HepG2 (cell line): ENCODE measurements around the gene RRM2. TPM values are rescaled to one million over a fixed set of nuclear protein-coding genes. Genes with fewer than 3 reads are reported as not detected.

Experiments
- GABPB1 ChIP-seq: IDR thresholded peaks from 2 replicates; pipeline ENCODE4 v1.6.1; 2016; ENCODE audit warnings: mild to moderate bottlenecking, missing genetic modification reagents, moderate library complexity, missing compliant biosample characterization
- U2AF1 ChIP-seq: fragments of 200-400 bp; formaldehyde crosslinking; optimal IDR thresholded peaks from 2 replicates; pipeline ENCODE3; 2017; ENCODE audit warnings: mild to moderate bottlenecking, low read depth, low read length
- ZBTB1 ChIP-seq: sonication (generic); formaldehyde crosslinking; IDR thresholded peaks from 2 replicates; pipeline ENCODE4 v1.4.0; 2020; ENCODE audit warnings: missing genetic modification reagents, borderline replicate concordance
- ZC3H13 ChIP-seq: sonication (generic); formaldehyde crosslinking; IDR thresholded peaks from 2 replicates; pipeline ENCODE4 v1.8.1; 2023; ENCODE audit warnings: mild to moderate bottlenecking, missing genetic modification reagents, moderate library complexity
- polyA plus RNA-seq, 8 experiments: library from polyadenylated mRNA; depleted of rRNA in 3 of 8; stranded (reverse) in 7 of 8; unstranded in 1 of 8; fragments of >200 nt; fragmentation: Illumina TruSeq in 4 of 8; extraction: Trizol in 4 of 8; gene quantifications; 2 replicates each; pipeline versions ENCODE4 v1.2.1 to v1.2.3, GENCODE V29; 2011 to 2016; ENCODE audit warnings: low read depth in 4 of 8, missing spikeins in 1 of 8, mixed read lengths in 1 of 8; ENCODE audit not compliant: insufficient read depth in 1 of 8
- total RNA-seq, 5 experiments: library from RNA; depleted of rRNA; stranded (reverse); fragments of >200 nt; fragmentation: Illumina TruSeq; extraction: Trizol; gene quantifications; 2 replicates each; pipeline ENCODE4 v1.2.3, GENCODE V29; 2016; ENCODE audit warnings: low read depth in 1 of 5
- TF ChIP-seq, protein P1 (sequence below): sonication (generic); formaldehyde crosslinking; IDR thresholded peaks from 2 replicates; pipeline ENCODE4 v1.5.0; 2020; ENCODE audit warnings: mild to moderate bottlenecking, missing genetic modification reagents, borderline replicate concordance
- TF ChIP-seq, protein P2 (sequence below): sonication (generic); formaldehyde crosslinking; IDR thresholded peaks from 2 replicates; pipeline ENCODE4 v1.5.1; 2020; ENCODE audit warnings: mild to moderate bottlenecking, moderate library complexity, missing genetic modification reagents
- TF ChIP-seq, protein P3 (sequence below): sonication (generic); formaldehyde crosslinking; IDR thresholded peaks from 2 replicates; pipeline ENCODE4 v1.4.0; 2020; ENCODE audit warnings: mild to moderate bottlenecking, missing genetic modification reagents
- TF ChIP-seq, protein P4 (sequence below): IDR thresholded peaks from 2 replicates; pipeline ENCODE4 v1.6.1; 2018; ENCODE audit warnings: missing genetic modification reagents
- TF ChIP-seq, protein P5 (sequence below): sonication (generic); formaldehyde crosslinking; IDR thresholded peaks from 2 replicates; pipeline ENCODE4 v1.5.1; 2020; ENCODE audit warnings: missing genetic modification reagents, mild to moderate bottlenecking, borderline replicate concordance

RRM2 gene
- total and polyA plus RNA-seq, 2 of the 13 experiments (the other 11 are each of a cell fraction or from before 2014, with no cell fraction given): 31.3 to 150 TPM

DNA sequence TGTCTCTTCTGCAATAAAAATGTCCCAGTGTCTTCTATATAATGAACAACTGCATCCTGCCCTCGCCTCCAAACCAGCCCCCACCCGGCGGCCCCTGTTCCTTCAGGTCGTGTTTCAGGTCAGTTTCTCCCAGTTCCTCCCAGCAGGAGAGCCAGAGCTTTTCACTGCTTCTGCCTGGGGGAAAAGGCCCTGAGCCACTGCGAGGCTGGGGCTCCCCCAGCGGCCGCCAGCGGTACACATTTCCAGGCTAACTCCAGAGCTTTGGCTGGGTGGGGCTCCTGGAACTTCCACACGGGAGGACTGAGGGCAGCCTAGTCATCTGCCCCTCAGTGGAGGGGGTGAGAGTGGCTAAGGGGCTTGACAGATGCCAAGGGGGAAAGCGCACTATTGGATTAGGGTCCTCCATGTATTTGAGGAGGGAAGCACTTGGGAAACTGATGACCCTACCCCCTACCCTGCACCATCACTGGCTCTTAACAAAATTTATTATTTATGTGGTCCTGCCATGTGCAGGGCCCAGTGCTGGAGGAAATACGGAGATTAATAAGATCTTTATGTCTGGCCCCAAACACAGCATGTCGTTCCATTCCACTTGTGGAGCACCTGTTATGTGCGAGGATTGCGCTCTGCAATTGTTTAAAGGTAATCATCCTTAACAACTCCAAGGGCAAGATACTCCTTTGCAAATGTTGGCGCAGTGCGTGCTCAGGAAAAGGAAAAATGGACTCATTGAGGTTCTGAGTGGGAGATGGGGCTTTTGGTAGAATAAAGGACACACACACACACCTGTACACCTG lies 25.0 kb upstream of the RRM2 start (continued):
- TF ChIP-seq, protein P1, sequence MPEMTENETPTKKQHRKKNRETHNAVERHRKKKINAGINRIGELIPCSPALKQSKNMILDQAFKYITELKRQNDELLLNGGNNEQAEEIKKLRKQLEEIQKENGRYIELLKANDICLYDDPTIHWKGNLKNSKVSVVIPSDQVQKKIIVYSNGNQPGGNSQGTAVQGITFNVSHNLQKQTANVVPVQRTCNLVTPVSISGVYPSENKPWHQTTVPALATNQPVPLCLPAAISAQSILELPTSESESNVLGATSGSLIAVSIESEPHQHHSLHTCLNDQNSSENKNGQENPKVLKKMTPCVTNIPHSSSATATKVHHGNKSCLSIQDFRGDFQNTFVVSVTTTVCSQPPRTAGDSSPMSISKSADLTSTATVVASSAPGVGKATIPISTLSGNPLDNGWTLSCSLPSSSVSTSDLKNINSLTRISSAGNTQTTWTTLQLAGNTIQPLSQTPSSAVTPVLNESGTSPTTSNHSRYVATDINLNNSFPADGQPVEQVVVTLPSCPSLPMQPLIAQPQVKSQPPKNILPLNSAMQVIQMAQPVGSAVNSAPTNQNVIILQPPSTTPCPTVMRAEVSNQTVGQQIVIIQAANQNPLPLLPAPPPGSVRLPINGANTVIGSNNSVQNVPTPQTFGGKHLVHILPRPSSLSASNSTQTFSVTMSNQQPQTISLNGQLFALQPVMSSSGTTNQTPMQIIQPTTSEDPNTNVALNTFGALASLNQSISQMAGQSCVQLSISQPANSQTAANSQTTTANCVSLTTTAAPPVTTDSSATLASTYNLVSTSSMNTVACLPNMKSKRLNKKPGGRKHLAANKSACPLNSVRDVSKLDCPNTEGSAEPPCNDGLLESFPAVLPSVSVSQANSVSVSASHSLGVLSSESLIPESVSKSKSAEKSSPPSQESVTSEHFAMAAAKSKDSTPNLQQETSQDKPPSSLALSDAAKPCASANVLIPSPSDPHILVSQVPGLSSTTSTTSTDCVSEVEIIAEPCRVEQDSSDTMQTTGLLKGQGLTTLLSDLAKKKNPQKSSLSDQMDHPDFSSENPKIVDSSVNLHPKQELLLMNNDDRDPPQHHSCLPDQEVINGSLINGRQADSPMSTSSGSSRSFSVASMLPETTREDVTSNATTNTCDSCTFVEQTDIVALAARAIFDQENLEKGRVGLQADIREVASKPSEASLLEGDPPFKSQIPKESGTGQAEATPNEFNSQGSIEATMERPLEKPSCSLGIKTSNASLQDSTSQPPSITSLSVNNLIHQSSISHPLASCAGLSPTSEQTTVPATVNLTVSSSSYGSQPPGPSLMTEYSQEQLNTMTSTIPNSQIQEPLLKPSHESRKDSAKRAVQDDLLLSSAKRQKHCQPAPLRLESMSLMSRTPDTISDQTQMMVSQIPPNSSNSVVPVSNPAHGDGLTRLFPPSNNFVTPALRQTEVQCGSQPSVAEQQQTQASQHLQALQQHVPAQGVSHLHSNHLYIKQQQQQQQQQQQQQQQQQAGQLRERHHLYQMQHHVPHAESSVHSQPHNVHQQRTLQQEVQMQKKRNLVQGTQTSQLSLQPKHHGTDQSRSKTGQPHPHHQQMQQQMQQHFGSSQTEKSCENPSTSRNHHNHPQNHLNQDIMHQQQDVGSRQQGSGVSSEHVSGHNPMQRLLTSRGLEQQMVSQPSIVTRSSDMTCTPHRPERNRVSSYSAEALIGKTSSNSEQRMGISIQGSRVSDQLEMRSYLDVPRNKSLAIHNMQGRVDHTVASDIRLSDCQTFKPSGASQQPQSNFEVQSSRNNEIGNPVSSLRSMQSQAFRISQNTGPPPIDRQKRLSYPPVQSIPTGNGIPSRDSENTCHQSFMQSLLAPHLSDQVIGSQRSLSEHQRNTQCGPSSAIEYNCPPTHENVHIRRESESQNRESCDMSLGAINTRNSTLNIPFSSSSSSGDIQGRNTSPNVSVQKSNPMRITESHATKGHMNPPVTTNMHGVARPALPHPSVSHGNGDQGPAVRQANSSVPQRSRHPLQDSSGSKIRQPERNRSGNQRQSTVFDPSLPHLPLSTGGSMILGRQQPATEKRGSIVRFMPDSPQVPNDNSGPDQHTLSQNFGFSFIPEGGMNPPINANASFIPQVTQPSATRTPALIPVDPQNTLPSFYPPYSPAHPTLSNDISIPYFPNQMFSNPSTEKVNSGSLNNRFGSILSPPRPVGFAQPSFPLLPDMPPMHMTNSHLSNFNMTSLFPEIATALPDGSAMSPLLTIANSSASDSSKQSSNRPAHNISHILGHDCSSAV (CRISPR knock-in tag): no peak
- TF ChIP-seq ZC3H13 (CRISPR knock-in tag): no peak
- no peak for TF ChIP-seq GABPB1 (CRISPR knock-in tag)
- no peak for TF ChIP-seq ZBTB1
- TF ChIP-seq U2AF1: no peak
- TF ChIP-seq, protein P2, sequence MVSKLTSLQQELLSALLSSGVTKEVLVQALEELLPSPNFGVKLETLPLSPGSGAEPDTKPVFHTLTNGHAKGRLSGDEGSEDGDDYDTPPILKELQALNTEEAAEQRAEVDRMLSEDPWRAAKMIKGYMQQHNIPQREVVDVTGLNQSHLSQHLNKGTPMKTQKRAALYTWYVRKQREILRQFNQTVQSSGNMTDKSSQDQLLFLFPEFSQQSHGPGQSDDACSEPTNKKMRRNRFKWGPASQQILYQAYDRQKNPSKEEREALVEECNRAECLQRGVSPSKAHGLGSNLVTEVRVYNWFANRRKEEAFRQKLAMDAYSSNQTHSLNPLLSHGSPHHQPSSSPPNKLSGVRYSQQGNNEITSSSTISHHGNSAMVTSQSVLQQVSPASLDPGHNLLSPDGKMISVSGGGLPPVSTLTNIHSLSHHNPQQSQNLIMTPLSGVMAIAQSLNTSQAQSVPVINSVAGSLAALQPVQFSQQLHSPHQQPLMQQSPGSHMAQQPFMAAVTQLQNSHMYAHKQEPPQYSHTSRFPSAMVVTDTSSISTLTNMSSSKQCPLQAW (CRISPR knock-in tag): no peak
- TF ChIP-seq, protein P3, sequence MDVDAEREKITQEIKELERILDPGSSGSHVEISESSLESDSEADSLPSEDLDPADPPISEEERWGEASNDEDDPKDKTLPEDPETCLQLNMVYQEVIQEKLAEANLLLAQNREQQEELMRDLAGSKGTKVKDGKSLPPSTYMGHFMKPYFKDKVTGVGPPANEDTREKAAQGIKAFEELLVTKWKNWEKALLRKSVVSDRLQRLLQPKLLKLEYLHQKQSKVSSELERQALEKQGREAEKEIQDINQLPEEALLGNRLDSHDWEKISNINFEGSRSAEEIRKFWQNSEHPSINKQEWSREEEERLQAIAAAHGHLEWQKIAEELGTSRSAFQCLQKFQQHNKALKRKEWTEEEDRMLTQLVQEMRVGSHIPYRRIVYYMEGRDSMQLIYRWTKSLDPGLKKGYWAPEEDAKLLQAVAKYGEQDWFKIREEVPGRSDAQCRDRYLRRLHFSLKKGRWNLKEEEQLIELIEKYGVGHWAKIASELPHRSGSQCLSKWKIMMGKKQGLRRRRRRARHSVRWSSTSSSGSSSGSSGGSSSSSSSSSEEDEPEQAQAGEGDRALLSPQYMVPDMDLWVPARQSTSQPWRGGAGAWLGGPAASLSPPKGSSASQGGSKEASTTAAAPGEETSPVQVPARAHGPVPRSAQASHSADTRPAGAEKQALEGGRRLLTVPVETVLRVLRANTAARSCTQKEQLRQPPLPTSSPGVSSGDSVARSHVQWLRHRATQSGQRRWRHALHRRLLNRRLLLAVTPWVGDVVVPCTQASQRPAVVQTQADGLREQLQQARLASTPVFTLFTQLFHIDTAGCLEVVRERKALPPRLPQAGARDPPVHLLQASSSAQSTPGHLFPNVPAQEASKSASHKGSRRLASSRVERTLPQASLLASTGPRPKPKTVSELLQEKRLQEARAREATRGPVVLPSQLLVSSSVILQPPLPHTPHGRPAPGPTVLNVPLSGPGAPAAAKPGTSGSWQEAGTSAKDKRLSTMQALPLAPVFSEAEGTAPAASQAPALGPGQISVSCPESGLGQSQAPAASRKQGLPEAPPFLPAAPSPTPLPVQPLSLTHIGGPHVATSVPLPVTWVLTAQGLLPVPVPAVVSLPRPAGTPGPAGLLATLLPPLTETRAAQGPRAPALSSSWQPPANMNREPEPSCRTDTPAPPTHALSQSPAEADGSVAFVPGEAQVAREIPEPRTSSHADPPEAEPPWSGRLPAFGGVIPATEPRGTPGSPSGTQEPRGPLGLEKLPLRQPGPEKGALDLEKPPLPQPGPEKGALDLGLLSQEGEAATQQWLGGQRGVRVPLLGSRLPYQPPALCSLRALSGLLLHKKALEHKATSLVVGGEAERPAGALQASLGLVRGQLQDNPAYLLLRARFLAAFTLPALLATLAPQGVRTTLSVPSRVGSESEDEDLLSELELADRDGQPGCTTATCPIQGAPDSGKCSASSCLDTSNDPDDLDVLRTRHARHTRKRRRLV (CRISPR knock-in tag): no peak
- TF ChIP-seq, protein P4, sequence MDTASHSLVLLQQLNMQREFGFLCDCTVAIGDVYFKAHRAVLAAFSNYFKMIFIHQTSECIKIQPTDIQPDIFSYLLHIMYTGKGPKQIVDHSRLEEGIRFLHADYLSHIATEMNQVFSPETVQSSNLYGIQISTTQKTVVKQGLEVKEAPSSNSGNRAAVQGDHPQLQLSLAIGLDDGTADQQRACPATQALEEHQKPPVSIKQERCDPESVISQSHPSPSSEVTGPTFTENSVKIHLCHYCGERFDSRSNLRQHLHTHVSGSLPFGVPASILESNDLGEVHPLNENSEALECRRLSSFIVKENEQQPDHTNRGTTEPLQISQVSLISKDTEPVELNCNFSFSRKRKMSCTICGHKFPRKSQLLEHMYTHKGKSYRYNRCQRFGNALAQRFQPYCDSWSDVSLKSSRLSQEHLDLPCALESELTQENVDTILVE (CRISPR knock-in tag): no peak
- TF ChIP-seq, protein P5, sequence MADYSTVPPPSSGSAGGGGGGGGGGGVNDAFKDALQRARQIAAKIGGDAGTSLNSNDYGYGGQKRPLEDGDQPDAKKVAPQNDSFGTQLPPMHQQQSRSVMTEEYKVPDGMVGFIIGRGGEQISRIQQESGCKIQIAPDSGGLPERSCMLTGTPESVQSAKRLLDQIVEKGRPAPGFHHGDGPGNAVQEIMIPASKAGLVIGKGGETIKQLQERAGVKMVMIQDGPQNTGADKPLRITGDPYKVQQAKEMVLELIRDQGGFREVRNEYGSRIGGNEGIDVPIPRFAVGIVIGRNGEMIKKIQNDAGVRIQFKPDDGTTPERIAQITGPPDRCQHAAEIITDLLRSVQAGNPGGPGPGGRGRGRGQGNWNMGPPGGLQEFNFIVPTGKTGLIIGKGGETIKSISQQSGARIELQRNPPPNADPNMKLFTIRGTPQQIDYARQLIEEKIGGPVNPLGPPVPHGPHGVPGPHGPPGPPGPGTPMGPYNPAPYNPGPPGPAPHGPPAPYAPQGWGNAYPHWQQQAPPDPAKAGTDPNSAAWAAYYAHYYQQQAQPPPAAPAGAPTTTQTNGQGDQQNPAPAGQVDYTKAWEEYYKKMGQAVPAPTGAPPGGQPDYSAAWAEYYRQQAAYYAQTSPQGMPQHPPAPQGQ (CRISPR knock-in tag): no peak
